ENCODE measurements around the gene FCRL1. TPM values are rescaled to one million over a fixed set of nuclear protein-coding genes. Genes with fewer than 3 reads are reported as not detected.

FCRL1 gene
- total and polyA plus RNA-seq, 10 of the 15 experiments (the other 5 are each of a cell fraction or from before 2014, with no cell fraction given), result 0.23 to 2.4 (median 0.87) TPM; not detected in 2

DNA sequence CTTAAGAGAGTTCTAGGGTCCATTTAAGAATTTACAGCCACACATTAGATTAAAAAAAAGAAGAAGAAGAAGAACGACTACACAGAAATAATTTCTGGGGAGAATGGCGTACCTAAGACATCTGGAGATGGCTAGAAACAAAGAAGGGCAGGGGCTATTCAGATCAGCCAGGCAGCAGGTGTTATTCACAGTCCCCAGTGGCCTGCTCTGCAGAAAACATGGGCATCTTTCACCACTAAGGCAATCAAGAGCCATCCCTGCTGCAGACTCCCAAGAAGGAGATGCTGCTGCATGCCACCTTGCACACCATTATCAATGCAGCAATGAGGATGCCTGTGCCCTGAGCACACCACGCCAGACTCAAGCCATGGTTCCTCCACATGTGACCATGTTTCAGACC lies 35.1 kb downstream of the FCRL1 start:
- no TSS peak for BruUV-seq (replicated peaks)
- POLR2A ChIA-PET, result no interaction called here
- CTCF ChIA-PET, result no interaction called here
- H4K20me1 ChIP-seq (ENCODE audit: control insufficient read depth, insufficient read depth), result no peaks in the 10 kb centered on the region
- no peaks in the 10 kb centered on the region; the same call in 1 of the 3 replicates for H3K9me3 ChIP-seq (replicated peaks; ENCODE audit: control insufficient read depth, insufficient read depth, low read length)
- RAD21 ChIA-PET (ENCODE audit: unreplicated experiment), result interaction anchor here (1.6 kb wide), 1 partner anchor 21 kb away, joined by 4 read pairs; no protein-coding TSS in a partner anchor
- 26% methylated on average over 3 of the region's 3 CpGs for WGBS (ENCODE audit: insufficient coverage, insufficient replicate concordance, low lambda C conversion rate, missing lambda C conversion rate)
- no peaks in the 10 kb centered on the region for H3K27me3 ChIP-seq (replicated peaks in 1 of 2; ENCODE audit: control insufficient read depth in 2 of 2, insufficient read depth in 2 of 2, low read length in 1 of 2)
- no peak for DNase-seq (ENCODE audit: low read depth, low spot score)
- SMC1A ChIA-PET (ENCODE audit: uncharacterized antibody, unreplicated experiment), result interaction anchor here (2.2 to 2.7 kb wide), 2 partner anchors 8 to 21 kb away, joined by 6 to 12 read pairs; partner anchors contain the start of gene FCRL2
- intact Hi-C loops (cut with micrococcal nuclease; ENCODE audit: unreplicated experiment), result no loop called here
- H2AFZ ChIP-seq (ENCODE audit: control insufficient read depth, low read depth, low read length), result no peak overlapping the region
- H3K4me2 ChIP-seq (ENCODE audit: control insufficient read depth, insufficient read depth), result no peak overlapping the region
- H3K4me3 ChIP-seq, result no peak overlapping the region
- FAIRE-seq, result no peak
- in situ Hi-C loops (cut with MboI), result no loop called here
- no peaks in the 10 kb centered on the region for H3K79me2 ChIP-seq (ENCODE audit: control insufficient read depth, insufficient read depth, low read length)
- H3K27ac ChIP-seq (ENCODE audit: control insufficient read depth, insufficient read depth), result no peak overlapping the region
- no peak for ATAC-seq
- H3K36me3 ChIP-seq (ENCODE audit: control insufficient read depth in 2 of 2, insufficient read depth in 2 of 2, low read length in 1 of 2), result no peaks in the 10 kb centered on the region
- no peak overlapping the region for H3K9ac ChIP-seq (ENCODE audit: control insufficient read depth, insufficient read depth, low read length)
- H3K4me1 ChIP-seq (ENCODE audit: control insufficient read depth, insufficient read depth, low read length), result peaks cover 27% of the 10 kb centered on the region
- TF ChIP-seq MTA2 (IDR thresholded peaks at IDR 0.05; ENCODE audit: low read depth), result no peak
- no peak for TF ChIP-seq JUND (IDR thresholded peaks at IDR 0.05; ENCODE audit: low read depth, low read length)
- no peak for TF ChIP-seq LARP7 (IDR thresholded peaks at IDR 0.05)
- TF ChIP-seq, protein P1, sequence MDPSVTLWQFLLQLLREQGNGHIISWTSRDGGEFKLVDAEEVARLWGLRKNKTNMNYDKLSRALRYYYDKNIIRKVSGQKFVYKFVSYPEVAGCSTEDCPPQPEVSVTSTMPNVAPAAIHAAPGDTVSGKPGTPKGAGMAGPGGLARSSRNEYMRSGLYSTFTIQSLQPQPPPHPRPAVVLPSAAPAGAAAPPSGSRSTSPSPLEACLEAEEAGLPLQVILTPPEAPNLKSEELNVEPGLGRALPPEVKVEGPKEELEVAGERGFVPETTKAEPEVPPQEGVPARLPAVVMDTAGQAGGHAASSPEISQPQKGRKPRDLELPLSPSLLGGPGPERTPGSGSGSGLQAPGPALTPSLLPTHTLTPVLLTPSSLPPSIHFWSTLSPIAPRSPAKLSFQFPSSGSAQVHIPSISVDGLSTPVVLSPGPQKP (IDR thresholded peaks at IDR 0.05; ENCODE audit: low read depth, low read length), result no peak
- TF ChIP-seq ATF7 (IDR thresholded peaks at IDR 0.05; ENCODE audit: low read depth), result no peak
- TF ChIP-seq, protein P2, sequence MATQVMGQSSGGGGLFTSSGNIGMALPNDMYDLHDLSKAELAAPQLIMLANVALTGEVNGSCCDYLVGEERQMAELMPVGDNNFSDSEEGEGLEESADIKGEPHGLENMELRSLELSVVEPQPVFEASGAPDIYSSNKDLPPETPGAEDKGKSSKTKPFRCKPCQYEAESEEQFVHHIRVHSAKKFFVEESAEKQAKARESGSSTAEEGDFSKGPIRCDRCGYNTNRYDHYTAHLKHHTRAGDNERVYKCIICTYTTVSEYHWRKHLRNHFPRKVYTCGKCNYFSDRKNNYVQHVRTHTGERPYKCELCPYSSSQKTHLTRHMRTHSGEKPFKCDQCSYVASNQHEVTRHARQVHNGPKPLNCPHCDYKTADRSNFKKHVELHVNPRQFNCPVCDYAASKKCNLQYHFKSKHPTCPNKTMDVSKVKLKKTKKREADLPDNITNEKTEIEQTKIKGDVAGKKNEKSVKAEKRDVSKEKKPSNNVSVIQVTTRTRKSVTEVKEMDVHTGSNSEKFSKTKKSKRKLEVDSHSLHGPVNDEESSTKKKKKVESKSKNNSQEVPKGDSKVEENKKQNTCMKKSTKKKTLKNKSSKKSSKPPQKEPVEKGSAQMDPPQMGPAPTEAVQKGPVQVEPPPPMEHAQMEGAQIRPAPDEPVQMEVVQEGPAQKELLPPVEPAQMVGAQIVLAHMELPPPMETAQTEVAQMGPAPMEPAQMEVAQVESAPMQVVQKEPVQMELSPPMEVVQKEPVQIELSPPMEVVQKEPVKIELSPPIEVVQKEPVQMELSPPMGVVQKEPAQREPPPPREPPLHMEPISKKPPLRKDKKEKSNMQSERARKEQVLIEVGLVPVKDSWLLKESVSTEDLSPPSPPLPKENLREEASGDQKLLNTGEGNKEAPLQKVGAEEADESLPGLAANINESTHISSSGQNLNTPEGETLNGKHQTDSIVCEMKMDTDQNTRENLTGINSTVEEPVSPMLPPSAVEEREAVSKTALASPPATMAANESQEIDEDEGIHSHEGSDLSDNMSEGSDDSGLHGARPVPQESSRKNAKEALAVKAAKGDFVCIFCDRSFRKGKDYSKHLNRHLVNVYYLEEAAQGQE (IDR thresholded peaks at IDR 0.05; ENCODE audit: low read depth, low read length), result no peak
- TF ChIP-seq, protein P3, sequence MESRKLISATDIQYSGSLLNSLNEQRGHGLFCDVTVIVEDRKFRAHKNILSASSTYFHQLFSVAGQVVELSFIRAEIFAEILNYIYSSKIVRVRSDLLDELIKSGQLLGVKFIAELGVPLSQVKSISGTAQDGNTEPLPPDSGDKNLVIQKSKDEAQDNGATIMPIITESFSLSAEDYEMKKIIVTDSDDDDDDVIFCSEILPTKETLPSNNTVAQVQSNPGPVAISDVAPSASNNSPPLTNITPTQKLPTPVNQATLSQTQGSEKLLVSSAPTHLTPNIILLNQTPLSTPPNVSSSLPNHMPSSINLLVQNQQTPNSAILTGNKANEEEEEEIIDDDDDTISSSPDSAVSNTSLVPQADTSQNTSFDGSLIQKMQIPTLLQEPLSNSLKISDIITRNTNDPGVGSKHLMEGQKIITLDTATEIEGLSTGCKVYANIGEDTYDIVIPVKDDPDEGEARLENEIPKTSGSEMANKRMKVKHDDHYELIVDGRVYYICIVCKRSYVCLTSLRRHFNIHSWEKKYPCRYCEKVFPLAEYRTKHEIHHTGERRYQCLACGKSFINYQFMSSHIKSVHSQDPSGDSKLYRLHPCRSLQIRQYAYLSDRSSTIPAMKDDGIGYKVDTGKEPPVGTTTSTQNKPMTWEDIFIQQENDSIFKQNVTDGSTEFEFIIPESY (IDR thresholded peaks at IDR 0.05), result no peak
- no peak for TF ChIP-seq SUPT20H (IDR thresholded peaks at IDR 0.05; ENCODE audit: borderline replicate concordance, control insufficient read depth, low read depth, low read length)
- TF ChIP-seq ZBED1 (IDR thresholded peaks at IDR 0.05; ENCODE audit: borderline replicate concordance), result no peak
- TF ChIP-seq, protein P4, sequence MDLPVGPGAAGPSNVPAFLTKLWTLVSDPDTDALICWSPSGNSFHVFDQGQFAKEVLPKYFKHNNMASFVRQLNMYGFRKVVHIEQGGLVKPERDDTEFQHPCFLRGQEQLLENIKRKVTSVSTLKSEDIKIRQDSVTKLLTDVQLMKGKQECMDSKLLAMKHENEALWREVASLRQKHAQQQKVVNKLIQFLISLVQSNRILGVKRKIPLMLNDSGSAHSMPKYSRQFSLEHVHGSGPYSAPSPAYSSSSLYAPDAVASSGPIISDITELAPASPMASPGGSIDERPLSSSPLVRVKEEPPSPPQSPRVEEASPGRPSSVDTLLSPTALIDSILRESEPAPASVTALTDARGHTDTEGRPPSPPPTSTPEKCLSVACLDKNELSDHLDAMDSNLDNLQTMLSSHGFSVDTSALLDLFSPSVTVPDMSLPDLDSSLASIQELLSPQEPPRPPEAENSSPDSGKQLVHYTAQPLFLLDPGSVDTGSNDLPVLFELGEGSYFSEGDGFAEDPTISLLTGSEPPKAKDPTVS (IDR thresholded peaks at IDR 0.05; ENCODE audit: low read depth, low read length), result no peak
- TF ChIP-seq, protein P5, sequence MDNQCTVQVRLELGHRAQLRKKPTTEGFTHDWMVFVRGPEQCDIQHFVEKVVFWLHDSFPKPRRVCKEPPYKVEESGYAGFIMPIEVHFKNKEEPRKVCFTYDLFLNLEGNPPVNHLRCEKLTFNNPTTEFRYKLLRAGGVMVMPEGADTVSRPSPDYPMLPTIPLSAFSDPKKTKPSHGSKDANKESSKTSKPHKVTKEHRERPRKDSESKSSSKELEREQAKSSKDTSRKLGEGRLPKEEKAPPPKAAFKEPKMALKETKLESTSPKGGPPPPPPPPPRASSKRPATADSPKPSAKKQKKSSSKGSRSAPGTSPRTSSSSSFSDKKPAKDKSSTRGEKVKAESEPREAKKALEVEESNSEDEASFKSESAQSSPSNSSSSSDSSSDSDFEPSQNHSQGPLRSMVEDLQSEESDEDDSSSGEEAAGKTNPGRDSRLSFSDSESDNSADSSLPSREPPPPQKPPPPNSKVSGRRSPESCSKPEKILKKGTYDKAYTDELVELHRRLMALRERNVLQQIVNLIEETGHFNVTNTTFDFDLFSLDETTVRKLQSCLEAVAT (IDR thresholded peaks at IDR 0.05), result no peak
- TF ChIP-seq SIN3A (IDR thresholded peaks at IDR 0.05; ENCODE audit: low read depth, low read length), result no peak
- TF ChIP-seq MEF2B (IDR thresholded peaks at IDR 0.05; ENCODE audit: partially characterized antibody, poor library complexity, severe bottlenecking), result no peak
- no peak for TF ChIP-seq CBX5 (IDR thresholded peaks at IDR 0.05; ENCODE audit: low read depth)
- no peak for TF ChIP-seq HDGF (IDR thresholded peaks at IDR 0.05)
